Activated CD4-positive, alpha-beta T cell treated with anti-CD3 and anti-CD28 coated beads for 36 hours (primary cell): Measurements from ENCODE around the gene HNF1B. TPM values are rescaled to one million over a fixed set of nuclear protein-coding genes. Genes with fewer than 3 reads are reported as not detected.

Experiments
- ATAC-seq: fragments of 200-7000 bp; cut with Tn5 transposase; one replicate; pipeline ENCODE4 v1.10.0; 2021; ENCODE audit warnings: mild to moderate bottlenecking, moderate library complexity
- CTCF ChIA-PET: fragments of 350-600 bp; sonication (Branson Sonifier 250); formaldehyde crosslinking; loops from one replicate; lab custom pipeline; 2021; ENCODE audit warnings: antibody characterized with exemption; lab: Charles Lee
- POLR2A ChIA-PET: fragments of 350-600 bp; sonication (Branson Sonifier 250); formaldehyde crosslinking; loops from one replicate; lab custom pipeline; 2021; ENCODE audit warnings: antibody characterized with exemption, inconsistent platforms; lab: Charles Lee
- DNase-seq: peaks from one replicate; pipeline ENCODE4 v3.0.0-alpha.2; 2020
- H3K27ac Mint-ChIP-seq: one replicate; pipeline ENCODE4 v1.8.0; 2021; ENCODE audit warnings: mixed read lengths
- H3K27me3 Mint-ChIP-seq: one replicate; pipeline ENCODE4 v1.8.0; 2021; ENCODE audit warnings: mixed read lengths
- H3K36me3 Mint-ChIP-seq: one replicate; pipeline ENCODE4 v1.8.0; 2021; ENCODE audit warnings: low read depth, mixed read lengths
- H3K4me1 Mint-ChIP-seq: one replicate; pipeline ENCODE4 v1.8.0; 2021; ENCODE audit warnings: mixed read lengths
- H3K4me3 Mint-ChIP-seq: one replicate; pipeline ENCODE4 v1.8.0; 2021; ENCODE audit warnings: mild to moderate bottlenecking, moderate library complexity, mixed read lengths
- H3K9me3 Mint-ChIP-seq: one replicate; pipeline ENCODE4 v1.8.0; 2021; ENCODE audit warnings: low read depth, mixed read lengths
- intact Hi-C, 2 experiments: fragments of 100-400 bp; cut with DNase I in 1 of 2; cut with micrococcal nuclease in 1 of 2; formaldehyde crosslinking; loops; one replicate each; pipeline versions ENCODE4 v1.14.2 to v1.15.1; 2022 to 2024; cut with DNase I, micrococcal nuclease
- total RNA-seq, 2 experiments: library from RNA; stranded (reverse); gene quantifications; one replicate each; pipeline ENCODE4 v1.2.3, GENCODE V29; 2021

The HNF1B gene
- total RNA-seq, 2 experiments from 2014 or later: not detected

- no peak overlapping the region for H3K27ac Mint-ChIP-seq
- intact Hi-C loops: no loop called here
- ATAC-seq (no peak), DNase-seq (no peak)
- POLR2A ChIA-PET: interaction anchor here (0.7 to 0.8 kb wide), 2 partner anchors 325 to 753 kb away, joined by 3 to 4 read pairs; no protein-coding TSS in a partner anchor
- H3K27me3 Mint-ChIP-seq: peaks cover 7% of the 10 kb centered on the region
- H3K9me3 Mint-ChIP-seq: no peaks in the 10 kb centered on the region
- H3K36me3 Mint-ChIP-seq: no peaks in the 10 kb centered on the region
- CTCF ChIA-PET: interaction anchor here (0.6 kb wide), 2 partner anchors 67 to 113 kb away, joined by 3 read pairs; no protein-coding TSS in a partner anchor
- peaks cover 6% of the 10 kb centered on the region for H3K4me1 Mint-ChIP-seq
- H3K4me3 Mint-ChIP-seq: no peak overlapping the region
Observed at GRCh38 chr17:37717627-37718323, 27.1 kb downstream of the HNF1B start.

DNA sequence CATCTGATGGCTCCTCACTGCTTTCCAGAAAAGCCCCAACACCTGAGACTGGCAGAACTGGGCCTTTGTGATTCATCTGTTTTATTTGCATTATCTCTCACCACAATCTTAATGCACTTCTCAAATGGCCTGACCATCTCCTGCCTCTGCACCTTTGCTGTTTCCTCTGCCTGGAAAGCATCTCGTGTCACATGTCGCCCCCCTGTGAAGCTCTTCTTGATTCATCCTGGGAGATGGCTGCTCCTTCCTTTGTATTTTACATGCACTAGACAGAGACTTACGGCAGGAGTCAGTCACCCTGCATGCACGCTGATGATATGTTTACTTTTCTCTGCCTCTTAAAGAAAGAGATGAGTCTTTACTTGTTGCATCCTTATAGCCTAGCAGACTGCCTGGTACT, 30.0 kb downstream of the HNF1B start:
- H3K4me1 Mint-ChIP-seq: peaks cover 6% of the 10 kb centered on the region
- H3K27ac Mint-ChIP-seq: no peak overlapping the region
- H3K4me3 Mint-ChIP-seq: no peak overlapping the region
- intact Hi-C loops: no loop called here
- DNase-seq (no peak), ATAC-seq (no peak)
- ChIA-PET POLR2A (no interaction called here), CTCF (no interaction called here)
- H3K27me3 Mint-ChIP-seq: peaks cover 14% of the 10 kb centered on the region
- no peaks in the 10 kb centered on the region for H3K9me3 Mint-ChIP-seq
- no peaks in the 10 kb centered on the region for H3K36me3 Mint-ChIP-seq

DNA sequence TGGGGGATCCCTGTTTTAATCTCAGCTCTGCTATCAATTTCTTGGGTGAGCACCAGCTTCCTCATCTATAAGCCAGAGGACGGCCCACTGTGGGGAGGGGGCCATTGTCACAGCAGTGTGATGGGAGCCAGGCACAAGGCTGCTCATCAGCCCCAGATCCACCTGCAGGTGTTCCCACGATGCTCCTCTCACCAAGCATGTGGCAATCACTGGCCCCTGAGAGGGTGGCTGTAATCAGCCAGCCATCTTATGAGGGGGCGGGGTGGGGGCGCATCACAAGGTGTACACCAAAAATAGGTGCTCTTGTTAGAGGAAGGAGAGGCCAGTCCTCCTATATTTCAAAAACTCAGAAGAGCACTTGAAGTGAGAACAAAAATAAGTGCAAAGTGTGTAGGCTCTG, 31.2 kb downstream of the HNF1B start:
- Mint-ChIP-seq H3K4me1 (peaks cover 6% of the 10 kb centered on the region), H3K9me3 (no peaks in the 10 kb centered on the region), H3K27ac (no peak overlapping the region), H3K4me3 (no peak overlapping the region), H3K27me3 (peaks cover 19% of the 10 kb centered on the region), H3K36me3 (no peaks in the 10 kb centered on the region)
- CTCF ChIA-PET: no interaction called here
- intact Hi-C loops: no loop called here
- DNase-seq: no peak
- POLR2A ChIA-PET: no interaction called here
- no peak for ATAC-seq

DNA sequence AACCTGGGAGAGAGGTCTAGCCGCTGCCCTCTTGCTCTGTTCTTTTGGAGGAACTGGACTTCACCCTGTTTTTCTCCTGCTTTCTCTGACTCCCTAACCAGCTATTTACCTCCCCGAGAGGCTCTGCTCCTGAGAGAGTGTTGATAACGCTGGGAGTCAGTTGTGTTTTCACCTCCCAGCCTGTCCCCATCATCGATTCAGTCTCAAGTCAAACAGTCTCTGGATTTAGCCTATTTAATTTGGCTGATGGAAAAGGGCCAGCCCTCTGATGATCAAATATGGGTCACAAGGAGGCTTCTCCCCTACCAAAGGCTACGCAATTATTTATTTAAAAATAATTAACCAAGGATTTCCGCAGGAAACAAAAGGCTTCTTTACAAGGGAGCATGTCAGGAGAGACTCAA, 31.8 kb downstream of the HNF1B start:
- no peak overlapping the region for H3K4me3 Mint-ChIP-seq
- intact Hi-C loops: no loop called here
- no peak overlapping the region for H3K27ac Mint-ChIP-seq
- no peaks in the 10 kb centered on the region for H3K9me3 Mint-ChIP-seq
- H3K4me1 Mint-ChIP-seq: peaks cover 6% of the 10 kb centered on the region
- DNase-seq: no peak
- no peak for ATAC-seq
- ChIA-PET POLR2A (no interaction called here), CTCF (interaction anchor here (1.8 kb wide), 1 partner anchor 12 kb away, joined by 7 read pairs; no protein-coding TSS in a partner anchor)
- no peaks in the 10 kb centered on the region for H3K36me3 Mint-ChIP-seq
- H3K27me3 Mint-ChIP-seq: peaks cover 18% of the 10 kb centered on the region

DNA sequence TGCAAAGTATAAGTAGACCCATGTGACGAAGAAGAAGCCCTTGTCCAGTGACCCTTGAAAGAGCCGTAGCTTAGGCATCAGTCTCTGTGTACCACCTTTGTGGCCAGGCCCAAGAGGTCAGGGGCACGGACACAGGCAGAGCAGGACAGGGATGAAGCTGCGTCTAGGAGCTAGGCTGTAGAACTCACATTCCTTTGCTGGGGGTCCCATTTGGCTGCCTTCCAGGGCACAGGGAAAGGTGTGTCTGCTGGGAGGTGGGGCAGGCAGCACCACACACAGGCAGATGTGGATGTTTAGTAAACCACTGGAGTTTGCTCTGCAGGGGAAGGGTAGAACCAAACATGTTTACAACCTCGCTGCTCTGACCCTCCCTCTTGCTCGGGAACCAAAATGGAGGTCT, 33.7 kb downstream of the HNF1B start:
- intact Hi-C loops: no loop called here
- Mint-ChIP-seq H3K4me1 (no peaks in the 10 kb centered on the region), H3K36me3 (no peaks in the 10 kb centered on the region), H3K9me3 (no peaks in the 10 kb centered on the region), H3K27ac (no peak overlapping the region), H3K4me3 (no peak overlapping the region), H3K27me3 (peaks cover 18% of the 10 kb centered on the region)
- ChIA-PET POLR2A (no interaction called here), CTCF (interaction anchor here (0.7 to 1.8 kb wide), 2 partner anchors 10 to 61 kb away, joined by 3 to 7 read pairs; no protein-coding TSS in a partner anchor)
- no peak for ATAC-seq
- DNase-seq: no peak

DNA sequence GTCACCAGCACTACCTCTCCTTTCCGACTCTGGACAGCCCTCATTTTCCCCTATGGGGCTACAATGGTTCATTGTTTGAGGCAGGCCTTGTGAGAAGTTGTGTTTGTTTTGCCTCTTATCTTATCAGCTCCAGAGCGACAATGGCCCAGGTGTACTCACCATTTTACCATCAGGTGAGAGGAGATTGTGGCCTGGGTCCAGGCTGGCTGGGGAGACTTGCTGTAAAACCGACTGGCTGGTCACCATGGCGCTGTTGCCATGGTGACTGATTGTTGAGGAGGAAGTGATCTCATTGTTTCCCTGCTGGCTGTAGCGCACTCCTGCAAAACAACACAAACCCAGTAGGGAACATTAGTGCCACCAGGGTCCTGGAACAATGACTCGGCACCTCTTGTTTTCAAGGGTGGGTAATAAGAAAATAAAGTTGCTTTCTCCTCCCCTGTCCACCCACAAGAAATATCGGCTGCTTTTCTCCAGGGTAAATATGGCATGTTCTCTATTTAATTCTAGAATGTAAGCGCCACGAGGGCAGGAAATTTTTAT, 34.4 kb downstream of the HNF1B start:
- H3K4me3 Mint-ChIP-seq: no peak overlapping the region
- no peak for ATAC-seq
- no peaks in the 10 kb centered on the region for H3K36me3 Mint-ChIP-seq
- intact Hi-C loops: no loop called here
- POLR2A ChIA-PET: no interaction called here
- H3K9me3 Mint-ChIP-seq: no peaks in the 10 kb centered on the region
- DNase-seq: peak; percentile 17
- no peaks in the 10 kb centered on the region for H3K4me1 Mint-ChIP-seq
- peaks cover 21% of the 10 kb centered on the region for H3K27me3 Mint-ChIP-seq
- CTCF ChIA-PET: interaction anchor here (2.1 kb wide), 1 partner anchor 81 kb away, joined by 7 read pairs; no protein-coding TSS in a partner anchor
- H3K27ac Mint-ChIP-seq: no peak overlapping the region

DNA sequence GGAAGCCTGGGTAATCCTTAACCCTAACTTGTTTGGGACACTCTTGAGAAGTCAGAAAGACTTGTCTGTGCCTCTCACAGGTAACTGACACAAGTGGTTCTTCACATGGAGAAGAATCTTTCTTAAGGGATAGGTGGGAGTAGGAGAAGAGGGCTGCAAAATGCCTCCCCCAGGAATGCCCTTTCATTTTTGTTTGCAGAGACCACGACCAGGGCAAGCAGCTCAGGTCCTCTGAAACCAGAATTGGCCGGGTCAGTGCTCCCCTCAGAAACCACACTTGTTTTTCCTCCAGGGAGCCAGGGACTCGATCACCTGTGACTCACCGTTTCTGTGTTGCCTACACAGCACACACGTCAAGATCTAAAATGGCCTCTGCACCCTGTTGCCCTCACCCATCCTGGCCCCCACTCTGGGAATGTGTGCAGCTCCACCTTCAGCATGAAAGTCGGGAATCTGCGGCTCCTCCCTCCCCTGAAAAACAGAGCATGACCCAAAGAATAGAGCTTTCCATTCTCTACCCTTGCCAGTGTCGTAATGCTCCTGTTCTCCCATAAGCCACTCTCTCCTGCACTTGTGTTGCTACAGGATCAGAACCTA, 36.1 kb downstream of the HNF1B start:
- H3K4me1 Mint-ChIP-seq: no peaks in the 10 kb centered on the region
- H3K27ac Mint-ChIP-seq: no peak overlapping the region
- intact Hi-C loops: no loop called here
- ChIA-PET POLR2A (no interaction called here), CTCF (interaction anchor here (0.6 to 2.1 kb wide), 2 partner anchors 13 to 82 kb away, joined by 3 to 7 read pairs; no protein-coding TSS in a partner anchor)
- ATAC-seq (peak; percentile 26), DNase-seq (no peak)
- no peaks in the 10 kb centered on the region for H3K9me3 Mint-ChIP-seq
- no peaks in the 10 kb centered on the region for H3K36me3 Mint-ChIP-seq
- no peak overlapping the region for H3K4me3 Mint-ChIP-seq
- H3K27me3 Mint-ChIP-seq: peaks cover 24% of the 10 kb centered on the region

DNA sequence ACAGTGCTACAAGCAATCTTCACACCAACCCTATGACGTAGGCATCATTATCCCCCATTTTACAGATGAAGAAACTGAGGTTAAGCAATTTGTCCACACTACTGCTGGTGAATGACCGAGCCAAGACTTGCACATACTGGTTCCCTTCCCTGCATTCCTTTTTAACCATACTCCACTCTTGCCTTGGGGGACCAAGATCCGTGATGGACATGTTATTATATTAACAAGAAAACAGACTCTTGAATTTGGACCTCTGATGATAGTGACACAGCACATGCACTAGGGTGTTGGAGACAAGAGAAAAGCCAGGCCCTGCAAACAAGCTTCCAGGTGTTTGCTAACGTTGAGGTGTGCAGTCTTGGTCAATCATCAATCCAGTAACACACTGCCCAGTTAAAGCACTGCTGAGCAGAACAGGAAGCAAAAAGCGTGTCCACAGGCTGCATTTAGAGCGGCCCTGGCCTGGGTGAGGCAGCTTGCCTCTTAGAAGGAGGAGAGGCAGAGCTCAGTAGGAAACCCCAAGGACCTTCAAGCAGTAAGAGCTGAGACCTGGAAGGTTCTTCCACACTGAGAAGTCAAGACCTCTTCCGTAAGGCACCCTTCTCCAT, 36.7 kb downstream of the HNF1B start:
- Mint-ChIP-seq H3K9me3 (no peaks in the 10 kb centered on the region), H3K27me3 (peaks cover 24% of the 10 kb centered on the region), H3K4me1 (no peaks in the 10 kb centered on the region), H3K27ac (no peak overlapping the region), H3K4me3 (no peak overlapping the region), H3K36me3 (no peaks in the 10 kb centered on the region)
- DNase-seq (no peak), ATAC-seq (no peak)
- CTCF ChIA-PET: interaction anchor here (0.5 to 2.1 kb wide), 2 partner anchors 12 to 83 kb away, joined by 3 to 7 read pairs; no protein-coding TSS in a partner anchor
- intact Hi-C loops: no loop called here
- POLR2A ChIA-PET: no interaction called here

DNA sequence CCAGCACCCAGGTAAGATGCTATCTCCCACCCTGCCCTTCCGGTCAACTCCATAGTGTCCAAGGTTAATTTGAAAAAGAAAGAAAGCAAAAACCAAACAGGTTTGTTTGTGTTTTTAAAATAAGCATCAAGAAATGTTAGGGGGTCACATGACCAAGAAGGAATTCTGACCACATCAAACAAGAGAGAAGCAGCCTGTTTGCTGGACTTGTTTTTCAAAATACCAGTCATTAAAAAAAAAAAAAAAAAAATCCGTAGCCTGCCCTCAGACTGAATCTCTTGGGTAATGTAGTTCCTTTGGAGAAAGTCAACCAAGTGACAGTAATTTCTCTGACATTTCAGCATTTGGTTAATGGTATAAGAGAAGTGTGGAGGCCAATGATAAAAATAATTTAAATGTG, 38.4 kb downstream of the HNF1B start:
- H3K9me3 Mint-ChIP-seq: no peaks in the 10 kb centered on the region
- intact Hi-C loops: no loop called here
- ChIA-PET POLR2A (interaction anchor here (0.6 kb wide), 1 partner anchor 744 kb away, joined by 7 read pairs; no protein-coding TSS in a partner anchor), CTCF (no interaction called here)
- H3K4me1 Mint-ChIP-seq: peaks cover 1% of the 10 kb centered on the region
- DNase-seq: no peak
- H3K27ac Mint-ChIP-seq: no peak overlapping the region
- H3K4me3 Mint-ChIP-seq: no peak overlapping the region
- H3K27me3 Mint-ChIP-seq: peaks cover 25% of the 10 kb centered on the region
- no peak for ATAC-seq
- no peaks in the 10 kb centered on the region for H3K36me3 Mint-ChIP-seq

- Mint-ChIP-seq H3K36me3 (no peaks in the 10 kb centered on the region), H3K4me1 (peaks cover 16% of the 10 kb centered on the region), H3K9me3 (no peaks in the 10 kb centered on the region), H3K27ac (no peak overlapping the region), H3K27me3 (peaks cover 20% of the 10 kb centered on the region), H3K4me3 (no peak overlapping the region)
- POLR2A ChIA-PET: no interaction called here
- ATAC-seq (no peak), DNase-seq (no peak)
- intact Hi-C loops: loop anchor here in 1 of 2 experiments (5.0 kb wide), 1 partner anchor 70 kb away; no protein-coding TSS in a partner anchor
- CTCF ChIA-PET: interaction anchor here (0.6 to 3.4 kb wide), 8 partner anchors 10 to 458 kb away, joined by 3 to 16 read pairs (median 4); no protein-coding TSS in a partner anchor
Observed at GRCh38 chr17:37702598-37702997, 42.3 kb downstream of the HNF1B start.

- peak; percentile 75 for DNase-seq
- intact Hi-C loops: loop anchor here (1.0 to 5.0 kb wide), 3 partner anchors 71 to 175 kb away; no protein-coding TSS in a partner anchor
- ChIA-PET CTCF (interaction anchor here (0.6 to 3.4 kb wide), 6 partner anchors 10 to 125 kb away, joined by 3 to 16 read pairs (median 5); no protein-coding TSS in a partner anchor), POLR2A (no interaction called here)
- H3K36me3 Mint-ChIP-seq: no peaks in the 10 kb centered on the region
- peaks cover 16% of the 10 kb centered on the region for H3K4me1 Mint-ChIP-seq
- H3K27ac Mint-ChIP-seq: no peak overlapping the region
- no peaks in the 10 kb centered on the region for H3K9me3 Mint-ChIP-seq
- H3K4me3 Mint-ChIP-seq: no peak overlapping the region
- ATAC-seq: peak; percentile 67
- H3K27me3 Mint-ChIP-seq: peaks cover 23% of the 10 kb centered on the region
Observed at GRCh38 chr17:37701496-37701898, 43.4 kb downstream of the HNF1B start.
